ENCODE data around the gene S100A10. TPM values are rescaled to one million over a fixed set of nuclear protein-coding genes. Genes with fewer than 3 reads are reported as not detected.

S100A10 gene
- total RNA-seq, 2 donors from 2014 or later = 49.2 to 290 TPM

GRCh38 chr1:151939779-151940178 lies 53.9 kb downstream of the S100A10 start:
- no peaks in the 10 kb centered on the region for H3K36me3 Mint-ChIP-seq
- no peak for ATAC-seq

DNA sequence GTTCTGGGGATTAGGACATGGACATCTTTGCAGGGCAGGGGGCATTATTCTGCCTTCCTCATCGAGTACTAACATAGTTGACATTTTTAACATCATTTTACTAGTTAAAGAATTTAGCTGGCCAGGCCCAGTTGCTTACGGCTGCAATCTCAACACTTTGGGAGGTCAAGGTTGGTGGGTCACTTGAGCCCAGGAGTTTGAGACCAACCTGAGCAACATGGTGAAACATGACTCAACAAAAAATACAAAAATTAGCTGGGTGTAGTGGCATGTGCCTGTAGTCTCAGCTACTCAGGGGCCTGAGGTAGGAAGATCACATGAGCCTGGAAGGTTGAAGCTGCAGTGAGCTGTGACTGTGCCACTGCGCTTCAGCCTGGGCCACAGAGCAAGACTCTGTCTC lies 54.5 kb downstream of the S100A10 start:
- ATAC-seq = no peak
- Mint-ChIP-seq H3K36me3 (no peaks in the 10 kb centered on the region), H3K9me3 (no peaks in the 10 kb centered on the region), H3K27ac (no peak overlapping the region)
- no peak for DNase-seq (ENCODE audit: low spot score in 2 of 2)

More at GRCh38 chr1:151939779-151940178, 53.9 kb downstream of the S100A10 start:
- DNase-seq (ENCODE audit: low spot score in 2 of 2) = no peak
- no peak overlapping the region for H3K27ac Mint-ChIP-seq
- no peaks in the 10 kb centered on the region for H3K9me3 Mint-ChIP-seq

DNA sequence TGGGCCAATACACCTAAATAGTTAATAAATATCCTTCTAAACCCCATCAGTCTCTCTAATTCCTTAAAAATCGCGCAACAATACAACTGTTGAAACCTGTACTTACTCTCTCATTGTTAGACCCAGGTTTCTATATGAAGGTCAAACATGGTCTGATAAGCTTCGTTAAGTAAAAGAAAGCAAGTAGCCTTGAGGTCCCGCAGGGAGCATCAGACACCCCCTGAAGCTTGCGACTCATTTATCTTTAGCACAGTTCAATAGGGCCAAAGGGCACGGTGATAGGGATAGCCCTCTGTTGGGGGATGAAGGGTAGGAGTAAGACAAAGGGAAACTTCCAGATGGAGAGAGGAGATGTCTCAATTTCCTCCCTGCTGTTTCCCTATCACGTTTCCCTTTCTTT lies 57.0 kb downstream of the S100A10 start:
- H3K9me3 Mint-ChIP-seq = no peaks in the 10 kb centered on the region
- no peak overlapping the region for H3K27ac Mint-ChIP-seq
- ATAC-seq (no peak), DNase-seq (ENCODE audit: low spot score in 2 of 2) (no peak)
- H3K36me3 Mint-ChIP-seq = no peaks in the 10 kb centered on the region

GRCh38 chr1:151935894-151936602 lies 57.6 kb downstream of the S100A10 start:
- Mint-ChIP-seq H3K9me3 (no peaks in the 10 kb centered on the region), H3K27ac (no peak overlapping the region), H3K36me3 (no peaks in the 10 kb centered on the region)
- DNase-seq (ENCODE audit: low spot score in 2 of 2) = no peak
- no peak for ATAC-seq

DNA sequence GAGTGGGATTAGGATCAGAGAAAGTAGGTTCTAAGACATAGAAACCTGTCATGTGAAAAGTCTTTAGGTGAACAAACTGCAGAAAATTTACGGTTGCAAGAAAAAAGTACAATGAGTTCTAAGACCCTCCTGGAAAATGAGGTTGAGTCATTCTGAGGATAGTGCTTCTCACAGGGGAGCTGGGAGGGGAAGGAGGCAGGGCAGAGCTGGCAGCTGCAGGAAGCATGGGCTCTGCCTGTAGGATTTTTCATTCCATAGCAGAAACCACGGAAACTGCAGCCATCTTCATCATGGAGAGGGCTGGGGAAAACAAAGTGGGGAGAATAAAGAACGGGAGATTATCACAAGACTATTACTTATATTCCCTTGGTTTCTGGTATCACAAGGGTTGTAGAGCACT lies 58.5 kb downstream of the S100A10 start:
- ATAC-seq = no peak
- no peak overlapping the region for H3K27ac Mint-ChIP-seq

DNA sequence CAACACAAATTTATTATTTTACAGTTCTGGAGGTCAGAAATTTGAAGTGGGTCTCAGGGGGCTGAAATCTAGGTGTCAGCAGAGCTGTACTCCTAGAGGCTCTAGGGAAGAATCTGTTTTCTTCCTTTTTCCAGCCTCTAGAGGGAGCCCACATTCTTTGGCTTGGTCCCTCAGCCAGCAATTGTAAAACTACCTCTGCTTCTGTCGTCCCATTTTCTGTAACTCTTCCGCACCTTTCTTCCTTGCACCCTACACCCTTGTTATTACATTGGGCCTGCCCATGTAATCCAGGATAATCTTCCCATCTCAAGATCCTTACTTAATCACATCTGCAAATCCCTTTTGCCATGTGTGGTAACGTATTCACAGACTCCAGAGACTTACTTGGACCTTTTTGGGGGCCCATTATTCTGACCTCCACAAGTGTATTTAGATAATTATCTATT lies 59.6 kb downstream of the S100A10 start:
- Mint-ChIP-seq H3K27ac (no peak overlapping the region), H3K9me3 (no peaks in the 10 kb centered on the region), H3K36me3 (no peaks in the 10 kb centered on the region)
- peak in 1 of 2 donors; percentile 54 for DNase-seq (ENCODE audit: low spot score in 2 of 2)
- ATAC-seq = peak; percentile 87 to 89

More for the DNA sequence above, 58.5 kb downstream of the S100A10 start:
- DNase-seq (ENCODE audit: low spot score in 2 of 2) = no peak
- H3K36me3 Mint-ChIP-seq = no peaks in the 10 kb centered on the region
- H3K9me3 Mint-ChIP-seq = no peaks in the 10 kb centered on the region

Other genes with a start within 250 kb of the S100A10 start
- gene MRPL9, start 230.4 kb downstream of the S100A10 start, total RNA-seq = 100 to 1,000 TPM; 114 to 143 TPM
- gene TDRKH, start 203.4 kb downstream of the S100A10 start, total RNA-seq = 10 to 100 TPM; 25.1 to 30.7 TPM
- gene LINGO4, start 188.4 kb downstream of the S100A10 start, total RNA-seq = under 1 TPM in 1 of 2 donors, not detected in 1; 0.72 TPM
- 10 to 100 TPM in 1 of 2 donors, 1 to 10 TPM in 1; 1.4 to 11.3 TPM for gene RORC, start 162.1 kb downstream of the S100A10 start, total RNA-seq
- 1 to 10 TPM; 1.6 to 2.3 TPM for gene C2CD4D, start 154.0 kb downstream of the S100A10 start, total RNA-seq
- gene THEM5, start 140.1 kb downstream of the S100A10 start, total RNA-seq = not detected
- 10 to 100 TPM; 20.4 to 27.4 TPM for gene THEM4, start 84.3 kb downstream of the S100A10 start, total RNA-seq
- 100 to 1,000 TPM; 197 to 272 TPM for gene S100A11, start 43.1 kb upstream of the S100A10 start, total RNA-seq
- not detected for gene TCHHL1, start 95.2 kb upstream of the S100A10 start, total RNA-seq
- under 1 TPM in 1 of 2 donors, not detected in 1; 0.04 TPM for gene TCHH, start 121.6 kb upstream of the S100A10 start, total RNA-seq
- not detected for gene RPTN, start 165.4 kb upstream of the S100A10 start, total RNA-seq
- not detected for gene HRNR, start 230.3 kb upstream of the S100A10 start, total RNA-seq